Glutamatergic neuron (in vitro differentiated cells): ENCODE data around the gene ELMO1. TPM values are rescaled to one million over a fixed set of nuclear protein-coding genes. Genes with fewer than 3 reads are reported as not detected.

Experiments used
- DNase-seq: peaks from one replicate; pipeline ENCODE4 v3.0.0; 2022
- H3K27ac Mint-ChIP-seq: one replicate; pipeline ENCODE4 v1.8.0; 2020; ENCODE audit warnings: mild to moderate bottlenecking, mixed read lengths, inconsistent platforms; ENCODE audit not compliant: unreplicated experiment
- H3K27me3 Mint-ChIP-seq: one replicate; pipeline ENCODE4 v1.8.0; 2020; ENCODE audit warnings: mild to moderate bottlenecking, moderate library complexity, mixed read lengths, inconsistent platforms; ENCODE audit not compliant: unreplicated experiment
- H3K36me3 Mint-ChIP-seq: one replicate; pipeline ENCODE4 v1.8.0; 2020; ENCODE audit warnings: mild to moderate bottlenecking, mixed read lengths, inconsistent platforms; ENCODE audit not compliant: unreplicated experiment
- H3K4me1 Mint-ChIP-seq: one replicate; pipeline ENCODE4 v1.8.0; 2020; ENCODE audit warnings: mild to moderate bottlenecking, low read depth, mixed read lengths, inconsistent platforms; ENCODE audit not compliant: unreplicated experiment
- H3K4me3 Mint-ChIP-seq: one replicate; pipeline ENCODE4 v1.8.0; 2020; ENCODE audit warnings: mild to moderate bottlenecking, mixed read lengths, inconsistent platforms; ENCODE audit not compliant: unreplicated experiment
- H3K9me3 Mint-ChIP-seq: one replicate; pipeline ENCODE4 v1.8.0; 2020; ENCODE audit warnings: mild to moderate bottlenecking, moderate library complexity, mixed read lengths, inconsistent platforms; ENCODE audit not compliant: unreplicated experiment
- total RNA-seq: library from RNA; stranded (reverse); fragmentation: NEBNext Ultra II Directional; extraction: Animal tissue kit (Norgen Biotek cat#: 25700); gene quantifications from one replicate; pipeline ENCODE4 v1.2.1, GENCODE V29; 2021; ENCODE audit not compliant: unreplicated experiment
- TF ChIP-seq, protein P1 (sequence below): fragments of 200-600 bp; sonication (generic); IDR thresholded peaks from one replicate; pipeline ENCODE4 v1.5.0; 2021; ENCODE audit not compliant: partially characterized antibody, unreplicated experiment

ELMO1 gene
- total RNA-seq, 1 donor from 2014 or later, result 5.5 TPM

DNA sequence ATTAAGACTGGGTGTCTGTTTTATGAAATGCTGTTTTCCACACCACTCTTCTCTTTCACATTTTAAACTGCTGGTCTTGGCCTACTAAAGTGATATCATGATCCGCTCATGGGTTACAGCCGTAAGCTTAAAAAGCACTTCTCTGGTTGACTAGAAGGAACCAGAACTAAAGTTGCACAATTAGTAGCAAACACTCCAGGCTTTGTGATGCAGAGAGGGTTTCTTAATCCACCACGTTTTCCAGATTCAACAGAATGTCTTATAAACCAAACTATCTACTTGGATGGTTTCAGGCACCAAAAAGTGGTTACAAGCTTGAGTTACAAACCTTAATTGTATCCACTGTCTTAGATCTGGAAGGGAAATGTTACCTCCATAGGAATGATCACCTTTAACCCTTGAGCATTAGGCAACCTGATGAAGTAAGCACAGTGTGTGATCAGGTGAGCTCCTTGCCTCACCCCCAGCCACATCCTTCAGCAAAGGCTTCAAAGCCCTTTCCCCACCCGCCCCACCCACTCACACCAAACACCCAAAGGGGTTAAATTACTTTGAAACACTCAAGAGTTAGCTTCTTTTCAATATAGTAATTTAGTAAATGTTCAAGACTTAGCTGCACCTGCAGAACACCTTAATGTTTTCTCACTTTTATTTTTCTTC is 3.5 kb downstream of the ELMO1 start:
- Mint-ChIP-seq H3K4me1 (peaks cover 3% of the 10 kb centered on the region), H3K36me3 (no peaks in the 10 kb centered on the region), H3K27me3 (peaks cover 1% of the 10 kb centered on the region), H3K9me3 (peaks cover 11% of the 10 kb centered on the region), H3K4me3 (no peak overlapping the region), H3K27ac (no peak overlapping the region)
- no peak for DNase-seq
- TF ChIP-seq, protein P1, sequence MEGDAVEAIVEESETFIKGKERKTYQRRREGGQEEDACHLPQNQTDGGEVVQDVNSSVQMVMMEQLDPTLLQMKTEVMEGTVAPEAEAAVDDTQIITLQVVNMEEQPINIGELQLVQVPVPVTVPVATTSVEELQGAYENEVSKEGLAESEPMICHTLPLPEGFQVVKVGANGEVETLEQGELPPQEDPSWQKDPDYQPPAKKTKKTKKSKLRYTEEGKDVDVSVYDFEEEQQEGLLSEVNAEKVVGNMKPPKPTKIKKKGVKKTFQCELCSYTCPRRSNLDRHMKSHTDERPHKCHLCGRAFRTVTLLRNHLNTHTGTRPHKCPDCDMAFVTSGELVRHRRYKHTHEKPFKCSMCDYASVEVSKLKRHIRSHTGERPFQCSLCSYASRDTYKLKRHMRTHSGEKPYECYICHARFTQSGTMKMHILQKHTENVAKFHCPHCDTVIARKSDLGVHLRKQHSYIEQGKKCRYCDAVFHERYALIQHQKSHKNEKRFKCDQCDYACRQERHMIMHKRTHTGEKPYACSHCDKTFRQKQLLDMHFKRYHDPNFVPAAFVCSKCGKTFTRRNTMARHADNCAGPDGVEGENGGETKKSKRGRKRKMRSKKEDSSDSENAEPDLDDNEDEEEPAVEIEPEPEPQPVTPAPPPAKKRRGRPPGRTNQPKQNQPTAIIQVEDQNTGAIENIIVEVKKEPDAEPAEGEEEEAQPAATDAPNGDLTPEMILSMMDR, result no peak

DNA sequence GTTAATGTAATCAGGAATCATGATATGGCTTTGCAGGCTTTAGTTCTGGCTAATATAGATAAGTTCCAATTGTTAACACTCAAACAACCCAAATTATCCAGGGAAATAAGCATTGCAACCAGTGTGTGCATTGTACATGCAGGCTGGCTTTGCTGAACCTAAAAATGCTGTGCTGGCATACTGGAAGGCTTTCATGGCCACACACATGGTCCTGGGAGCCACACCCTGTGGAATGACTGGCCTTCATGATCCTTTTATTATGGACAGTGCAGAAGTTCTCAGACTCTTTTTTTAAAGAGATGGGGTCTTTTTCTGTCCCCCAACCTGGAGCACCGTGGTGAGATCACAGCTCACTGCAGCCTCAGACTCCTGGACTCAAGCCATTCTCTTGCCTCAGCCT is 5.0 kb downstream of the ELMO1 start:
- DNase-seq, result no peak
- Mint-ChIP-seq H3K27ac (no peak overlapping the region), H3K4me3 (no peak overlapping the region), H3K9me3 (peaks cover 3% of the 10 kb centered on the region), H3K27me3 (no peaks in the 10 kb centered on the region), H3K4me1 (peaks cover 3% of the 10 kb centered on the region), H3K36me3 (no peaks in the 10 kb centered on the region)
- TF ChIP-seq, protein P1, result no peak

DNA sequence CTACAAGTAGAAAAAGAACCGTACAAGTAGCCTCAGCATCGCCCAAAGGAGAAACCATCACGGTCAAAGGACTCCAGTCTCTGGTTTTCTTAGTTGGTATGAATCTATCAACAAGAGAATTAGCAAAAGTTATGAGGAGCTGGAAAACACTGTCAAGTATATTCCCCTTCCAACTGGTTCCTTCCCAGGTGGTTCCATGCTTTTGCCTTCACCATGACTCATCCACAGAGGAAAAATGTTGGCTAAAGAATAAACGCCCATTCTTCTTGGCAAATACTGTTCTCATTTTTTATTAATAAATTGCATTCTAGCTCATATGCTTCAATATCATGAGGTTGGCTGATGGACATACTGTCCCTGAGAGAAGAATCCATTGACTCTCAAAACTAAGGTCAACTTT is 6.4 kb downstream of the ELMO1 start:
- TF ChIP-seq, protein P1, result no peak
- H3K27ac Mint-ChIP-seq, result no peak overlapping the region

DNA sequence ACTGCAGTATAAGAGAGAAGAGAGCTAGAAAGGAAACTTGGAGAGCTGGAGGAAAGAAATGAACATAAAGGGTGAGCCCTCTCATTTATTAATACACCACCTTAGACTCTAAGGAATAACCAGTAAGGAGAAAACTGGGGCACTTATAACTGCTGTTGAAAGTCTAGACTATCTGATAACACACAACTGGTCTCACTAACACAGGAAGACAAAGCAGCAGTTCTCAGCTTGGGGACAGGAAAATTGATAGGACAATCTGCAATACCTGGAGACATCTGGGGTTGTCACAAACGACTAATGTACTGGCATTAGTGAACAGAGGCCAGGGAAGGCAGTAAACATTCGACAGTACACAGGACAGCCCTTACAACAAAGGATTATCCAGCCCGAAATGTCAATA is 6.8 kb downstream of the ELMO1 start:
- H3K4me3 Mint-ChIP-seq, result no peak overlapping the region
- no peaks in the 10 kb centered on the region for H3K36me3 Mint-ChIP-seq

More for the DNA sequence above, 6.4 kb downstream of the ELMO1 start:
- Mint-ChIP-seq H3K36me3 (no peaks in the 10 kb centered on the region), H3K27me3 (no peaks in the 10 kb centered on the region), H3K4me3 (no peak overlapping the region), H3K9me3 (peaks cover 3% of the 10 kb centered on the region), H3K4me1 (peaks cover 3% of the 10 kb centered on the region)
- no peak for DNase-seq

DNA sequence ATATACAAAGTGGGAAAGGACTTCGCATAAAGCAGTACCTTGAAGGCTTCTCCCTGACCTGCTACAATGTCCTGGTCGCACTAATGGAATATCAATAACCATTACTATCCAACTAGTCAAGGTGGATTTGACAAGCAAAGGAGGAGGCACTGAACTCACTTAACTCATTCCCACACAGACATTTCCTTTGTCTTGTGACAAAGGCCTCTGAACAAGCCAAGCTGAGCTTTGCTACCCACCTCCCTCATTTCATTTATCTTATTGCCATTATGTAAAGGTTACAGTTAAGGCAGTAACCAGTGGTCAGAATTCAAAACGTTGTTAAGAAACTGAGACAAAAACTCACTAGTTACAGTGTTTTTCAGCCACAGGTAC is 7.3 kb downstream of the ELMO1 start:
- no peaks in the 10 kb centered on the region for H3K27me3 Mint-ChIP-seq
- H3K27ac Mint-ChIP-seq, result no peak overlapping the region
- H3K36me3 Mint-ChIP-seq, result no peaks in the 10 kb centered on the region
- no peak for DNase-seq
- no peak overlapping the region for H3K4me3 Mint-ChIP-seq
- TF ChIP-seq, protein P1, result no peak
- peaks cover 3% of the 10 kb centered on the region for H3K4me1 Mint-ChIP-seq
- H3K9me3 Mint-ChIP-seq, result peaks cover 1% of the 10 kb centered on the region

More for the DNA sequence above, 6.8 kb downstream of the ELMO1 start:
- Mint-ChIP-seq H3K4me1 (peaks cover 3% of the 10 kb centered on the region), H3K27ac (no peak overlapping the region), H3K9me3 (peaks cover 1% of the 10 kb centered on the region), H3K27me3 (no peaks in the 10 kb centered on the region)
- DNase-seq, result no peak
- TF ChIP-seq, protein P1, result no peak
